HepG2 (cell line): ENCODE results near the gene ZNF530. TPM values are rescaled to one million over a fixed set of nuclear protein-coding genes. Genes with fewer than 3 reads are reported as not detected.
A peak's percentile ranks its signal among the peaks of the same experiment; 100 is the strongest.

Experiments
- CAMTA2 ChIP-seq: sonication (generic); formaldehyde crosslinking; IDR thresholded peaks from 2 replicates; pipeline ENCODE4 v1.4.0; 2020; ENCODE audit warnings: mild to moderate bottlenecking, missing genetic modification reagents, borderline replicate concordance
- CEBPG ChIP-seq: IDR thresholded peaks from 2 replicates; pipeline ENCODE4 v1.6.1; 2016
- DPF2 ChIP-seq: sonication (generic); formaldehyde crosslinking; IDR thresholded peaks from 2 replicates; pipeline ENCODE4 v1.4.0; 2020; ENCODE audit warnings: mild to moderate bottlenecking, low read depth, missing genetic modification reagents, borderline replicate concordance
- DR1 ChIP-seq: sonication (generic); formaldehyde crosslinking; IDR thresholded peaks from 2 replicates; pipeline ENCODE4 v1.8.0; 2021; ENCODE audit warnings: mild to moderate bottlenecking, missing genetic modification reagents, inconsistent platforms
- EZH2 ChIP-seq: conservative IDR thresholded peaks from 2 replicates; pipeline ENCODE4 v1.6.1; 2012; ENCODE audit warnings: mild to moderate bottlenecking, low read depth, low read length, moderate library complexity
- FOXA1 ChIP-seq, 2 experiments: fragments of 450-650 bp in 1 of 2; sonication (generic) in 1 of 2; formaldehyde crosslinking in 1 of 2; IDR thresholded peaks; 2 replicates each; pipeline versions ENCODE4 v1.4.0 to v1.6.1; 2016 to 2020; ENCODE audit warnings: missing genetic modification reagents in 1 of 2
- GLI4 ChIP-seq: sonication (generic); formaldehyde crosslinking; IDR thresholded peaks from 2 replicates; pipeline ENCODE4 v1.5.1; 2020; ENCODE audit warnings: missing genetic modification reagents, mild to moderate bottlenecking, moderate library complexity, borderline replicate concordance
- ISL2 ChIP-seq: sonication (generic); formaldehyde crosslinking; IDR thresholded peaks from 2 replicates; pipeline ENCODE4 v1.5.0; 2020; ENCODE audit warnings: missing genetic modification reagents
- PHF8 ChIP-seq: sonication (generic); formaldehyde crosslinking; IDR thresholded peaks from 2 replicates; pipeline ENCODE4 v1.5.0; 2020; ENCODE audit warnings: missing genetic modification reagents
- SAFB2 ChIP-seq: sonication (generic); formaldehyde crosslinking; IDR thresholded peaks from 2 replicates; pipeline ENCODE4 v1.5.1; 2020; ENCODE audit warnings: missing genetic modification reagents, low read depth, mild to moderate bottlenecking, borderline replicate concordance
- TBX2 ChIP-seq: sonication (generic); formaldehyde crosslinking; IDR thresholded peaks from 2 replicates; pipeline ENCODE4 v1.5.0; 2020; ENCODE audit warnings: missing genetic modification reagents, mild to moderate bottlenecking, borderline replicate concordance
- TOE1 ChIP-seq: sonication (generic); formaldehyde crosslinking; IDR thresholded peaks from 2 replicates; pipeline ENCODE4 v1.4.0; 2020; ENCODE audit warnings: mild to moderate bottlenecking, missing genetic modification reagents
- TSC22D2 ChIP-seq: sonication (generic); formaldehyde crosslinking; IDR thresholded peaks from 2 replicates; pipeline ENCODE4 v1.5.1; 2020; ENCODE audit warnings: missing genetic modification reagents, mild to moderate bottlenecking, borderline replicate concordance
- ZMYM3 ChIP-seq: sonication (generic); formaldehyde crosslinking; IDR thresholded peaks from 2 replicates; pipeline ENCODE4 v1.5.1; 2020; ENCODE audit warnings: mild to moderate bottlenecking, missing genetic modification reagents
- ZNF143 ChIP-seq: sonication (generic); formaldehyde crosslinking; IDR thresholded peaks from 2 replicates; pipeline ENCODE4 v1.4.0; 2020; ENCODE audit warnings: missing genetic modification reagents
- ZNF20 ChIP-seq: sonication (generic); formaldehyde crosslinking; IDR thresholded peaks from 2 replicates; pipeline ENCODE4 v1.4.0; 2020; ENCODE audit warnings: mild to moderate bottlenecking, moderate library complexity, missing genetic modification reagents
- ZNF260 ChIP-seq: sonication (generic); formaldehyde crosslinking; IDR thresholded peaks from 2 replicates; pipeline ENCODE4 v1.4.0; 2020; ENCODE audit warnings: missing genetic modification reagents, low read depth, mild to moderate bottlenecking, borderline replicate concordance
- ZNF292 ChIP-seq: sonication (generic); formaldehyde crosslinking; IDR thresholded peaks from 2 replicates; pipeline ENCODE4 v1.8.1; 2022; ENCODE audit warnings: mild to moderate bottlenecking, low read depth, missing genetic modification reagents, borderline replicate concordance
- ZNF30 ChIP-seq: sonication (generic); formaldehyde crosslinking; IDR thresholded peaks from 2 replicates; pipeline ENCODE4 v1.5.0; 2020; ENCODE audit warnings: mild to moderate bottlenecking, missing genetic modification reagents
- ZNF329 ChIP-seq: sonication (generic); formaldehyde crosslinking; IDR thresholded peaks from 2 replicates; pipeline ENCODE4 v1.9.0; 2021; ENCODE audit warnings: low read depth, mild to moderate bottlenecking, missing genetic modification reagents
- ZNF331 ChIP-seq: sonication (generic); formaldehyde crosslinking; IDR thresholded peaks from 2 replicates; pipeline ENCODE4 v1.4.0; 2020; ENCODE audit warnings: missing genetic modification reagents
- ZNF382 ChIP-seq: sonication (generic); formaldehyde crosslinking; IDR thresholded peaks from 2 replicates; pipeline ENCODE4 v1.5.0; 2020; ENCODE audit warnings: missing genetic modification reagents, mild to moderate bottlenecking, borderline replicate concordance
- ZNF441 ChIP-seq: sonication (generic); formaldehyde crosslinking; IDR thresholded peaks from 2 replicates; pipeline ENCODE4 v1.7.0; 2021; ENCODE audit warnings: missing genetic modification reagents, borderline replicate concordance
- ZNF674 ChIP-seq: sonication (generic); formaldehyde crosslinking; IDR thresholded peaks from 2 replicates; pipeline ENCODE4 v1.5.0; 2020; ENCODE audit warnings: low read depth, mild to moderate bottlenecking, missing genetic modification reagents
- ZNF879 ChIP-seq: sonication (generic); formaldehyde crosslinking; IDR thresholded peaks from 2 replicates; pipeline ENCODE4 v1.8.1; 2023; ENCODE audit warnings: missing genetic modification reagents
- polyA plus RNA-seq, 8 experiments: library from polyadenylated mRNA; depleted of rRNA in 3 of 8; stranded (reverse) in 7 of 8; unstranded in 1 of 8; fragments of >200 nt; fragmentation: Illumina TruSeq in 4 of 8; extraction: Trizol in 4 of 8; gene quantifications; 2 replicates each; pipeline versions ENCODE4 v1.2.1 to v1.2.3, GENCODE V29; 2011 to 2016; ENCODE audit warnings: low read depth in 4 of 8, missing spikeins in 1 of 8, mixed read lengths in 1 of 8; ENCODE audit not compliant: insufficient read depth in 1 of 8
- total RNA-seq, 5 experiments: library from RNA; depleted of rRNA; stranded (reverse); fragments of >200 nt; fragmentation: Illumina TruSeq; extraction: Trizol; gene quantifications; 2 replicates each; pipeline ENCODE4 v1.2.3, GENCODE V29; 2016; ENCODE audit warnings: low read depth in 1 of 5
- TF ChIP-seq, protein P1 (sequence below): sonication (generic); formaldehyde crosslinking; IDR thresholded peaks from 2 replicates; pipeline ENCODE4 v1.4.0; 2020; ENCODE audit warnings: mild to moderate bottlenecking, low read depth, missing genetic modification reagents
- TF ChIP-seq, protein P2 (sequence below): sonication (generic); formaldehyde crosslinking; IDR thresholded peaks from 2 replicates; pipeline ENCODE4 v1.8.0; 2022; ENCODE audit warnings: mild to moderate bottlenecking, missing genetic modification reagents, moderate library complexity
- TF ChIP-seq, protein P3 (sequence below): sonication (generic); formaldehyde crosslinking; IDR thresholded peaks from 2 replicates; pipeline ENCODE4 v1.9.0; 2021; ENCODE audit warnings: missing genetic modification reagents, mild to moderate bottlenecking, borderline replicate concordance

Gene ZNF530
- total and polyA plus RNA-seq, 2 of the 13 experiments (the other 11 are each of a cell fraction or from before 2014, with no cell fraction given), result 1.1 to 7.8 TPM

DNA sequence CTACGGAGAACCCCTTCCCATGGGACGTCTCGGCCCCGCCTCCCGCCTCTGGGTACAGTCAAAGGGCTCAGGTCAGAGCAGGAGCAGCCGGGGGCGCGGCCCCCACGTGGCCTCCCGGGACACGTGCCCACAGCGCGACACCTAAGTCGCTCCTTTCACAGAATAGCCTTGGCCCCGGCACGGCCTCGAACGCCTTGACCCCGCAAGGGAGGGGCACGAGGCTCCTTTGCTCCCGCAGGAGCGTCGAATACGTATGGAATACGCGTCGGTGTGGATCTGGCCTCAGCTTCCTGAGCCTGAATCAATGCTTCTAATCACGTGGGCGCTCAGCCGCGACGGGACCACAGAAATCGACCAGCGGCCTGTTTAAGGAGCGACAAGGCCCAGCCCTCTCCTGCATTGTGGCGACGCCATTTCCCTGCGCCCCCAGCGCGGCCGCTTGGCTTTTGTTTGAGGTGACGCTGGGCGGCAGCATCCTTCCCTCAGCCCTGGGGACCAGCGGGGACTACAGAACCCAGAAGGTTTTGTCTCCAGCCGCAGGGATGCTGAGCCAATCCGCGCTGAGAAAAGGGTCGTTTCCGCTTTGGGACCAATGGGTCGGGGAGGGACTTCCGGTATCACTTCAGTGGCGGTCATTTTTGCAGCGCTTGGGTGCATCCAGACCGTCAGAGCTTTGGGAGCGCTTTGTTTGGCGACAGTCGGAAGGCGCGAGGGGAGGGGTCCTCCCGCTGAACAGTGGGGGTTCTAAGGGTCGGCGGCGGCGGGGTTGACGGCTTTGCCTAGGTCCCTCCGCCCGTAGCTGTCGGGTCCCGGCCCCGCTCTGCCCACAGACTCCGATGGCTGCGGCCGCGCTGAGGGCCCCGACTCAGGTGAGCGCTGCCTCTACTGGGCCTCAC, 15.9 kb upstream of the ZNF530 start, which contains the start of gene ZIK1 (continued):
- 0 out of 2 replicates have a peak, but pooled peaks have one; percentile 48 for TF ChIP-seq GLI4 (CRISPR knock-in tag)
- TF ChIP-seq, protein P1, sequence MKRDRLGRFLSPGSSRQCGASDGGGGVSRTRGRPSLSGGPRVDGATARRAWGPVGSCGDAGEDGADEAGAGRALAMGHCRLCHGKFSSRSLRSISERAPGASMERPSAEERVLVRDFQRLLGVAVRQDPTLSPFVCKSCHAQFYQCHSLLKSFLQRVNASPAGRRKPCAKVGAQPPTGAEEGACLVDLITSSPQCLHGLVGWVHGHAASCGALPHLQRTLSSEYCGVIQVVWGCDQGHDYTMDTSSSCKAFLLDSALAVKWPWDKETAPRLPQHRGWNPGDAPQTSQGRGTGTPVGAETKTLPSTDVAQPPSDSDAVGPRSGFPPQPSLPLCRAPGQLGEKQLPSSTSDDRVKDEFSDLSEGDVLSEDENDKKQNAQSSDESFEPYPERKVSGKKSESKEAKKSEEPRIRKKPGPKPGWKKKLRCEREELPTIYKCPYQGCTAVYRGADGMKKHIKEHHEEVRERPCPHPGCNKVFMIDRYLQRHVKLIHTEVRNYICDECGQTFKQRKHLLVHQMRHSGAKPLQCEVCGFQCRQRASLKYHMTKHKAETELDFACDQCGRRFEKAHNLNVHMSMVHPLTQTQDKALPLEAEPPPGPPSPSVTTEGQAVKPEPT (CRISPR knock-in tag), result no peak
- 0 out of 2 replicates have a peak, but pooled peaks have one; percentile 17 for TF ChIP-seq TBX2 (CRISPR knock-in tag)
- TF ChIP-seq, protein P2, sequence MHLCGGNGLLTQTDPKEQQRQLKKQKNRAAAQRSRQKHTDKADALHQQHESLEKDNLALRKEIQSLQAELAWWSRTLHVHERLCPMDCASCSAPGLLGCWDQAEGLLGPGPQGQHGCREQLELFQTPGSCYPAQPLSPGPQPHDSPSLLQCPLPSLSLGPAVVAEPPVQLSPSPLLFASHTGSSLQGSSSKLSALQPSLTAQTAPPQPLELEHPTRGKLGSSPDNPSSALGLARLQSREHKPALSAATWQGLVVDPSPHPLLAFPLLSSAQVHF, result no peak
- TF ChIP-seq ZNF331 (CRISPR knock-in tag), result no peak
- TF ChIP-seq ZMYM3, result no peak
- no peak for TF ChIP-seq SAFB2 (CRISPR knock-in tag)
- no peak for TF ChIP-seq ZNF30
- peak; percentile 89 for TF ChIP-seq ZNF143
- no peak for TF ChIP-seq TOE1 (CRISPR knock-in tag)
- no peak for TF ChIP-seq CAMTA2 (CRISPR knock-in tag)
- TF ChIP-seq PHF8 (CRISPR knock-in tag), result peak; percentile 64
- no peak for TF ChIP-seq DPF2 (CRISPR knock-in tag)
- TF ChIP-seq ZNF382 (CRISPR knock-in tag), result no peak
- TF ChIP-seq TSC22D2 (CRISPR knock-in tag), result no peak
- no peak for TF ChIP-seq ZNF441
- TF ChIP-seq, protein P3, sequence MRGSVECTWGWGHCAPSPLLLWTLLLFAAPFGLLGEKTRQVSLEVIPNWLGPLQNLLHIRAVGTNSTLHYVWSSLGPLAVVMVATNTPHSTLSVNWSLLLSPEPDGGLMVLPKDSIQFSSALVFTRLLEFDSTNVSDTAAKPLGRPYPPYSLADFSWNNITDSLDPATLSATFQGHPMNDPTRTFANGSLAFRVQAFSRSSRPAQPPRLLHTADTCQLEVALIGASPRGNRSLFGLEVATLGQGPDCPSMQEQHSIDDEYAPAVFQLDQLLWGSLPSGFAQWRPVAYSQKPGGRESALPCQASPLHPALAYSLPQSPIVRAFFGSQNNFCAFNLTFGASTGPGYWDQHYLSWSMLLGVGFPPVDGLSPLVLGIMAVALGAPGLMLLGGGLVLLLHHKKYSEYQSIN (CRISPR knock-in tag), result no peak
- TF ChIP-seq ZNF292 (CRISPR knock-in tag), result no peak
- no peak for TF ChIP-seq ZNF260 (CRISPR knock-in tag)
- no peak for TF ChIP-seq ZNF329 (CRISPR knock-in tag)
- TF ChIP-seq CEBPG (CRISPR knock-in tag), result no peak
- TF ChIP-seq ZNF879 (CRISPR knock-in tag), result no peak
- no peak for TF ChIP-seq ZNF674 (CRISPR knock-in tag)
- TF ChIP-seq FOXA1 (IDR thresholded peaks at IDR 0.05), result no peak
- TF ChIP-seq FOXA1 (CRISPR knock-in tag; IDR thresholded peaks at IDR 0.05), result no peak
- no peak for TF ChIP-seq ISL2 (CRISPR knock-in tag)
- TF ChIP-seq EZH2, result no peak
- no peak for TF ChIP-seq DR1 (CRISPR knock-in tag)
- no peak for TF ChIP-seq ZNF20 (CRISPR knock-in tag)
